ENCODE data around the gene LRRC39.
"Not testable (repeated sequence)": the region's sequence is repeated elsewhere in the genome, so short reads cannot be mapped to it uniquely, and the experiment has no call there.

LRRC39 gene

DNA sequence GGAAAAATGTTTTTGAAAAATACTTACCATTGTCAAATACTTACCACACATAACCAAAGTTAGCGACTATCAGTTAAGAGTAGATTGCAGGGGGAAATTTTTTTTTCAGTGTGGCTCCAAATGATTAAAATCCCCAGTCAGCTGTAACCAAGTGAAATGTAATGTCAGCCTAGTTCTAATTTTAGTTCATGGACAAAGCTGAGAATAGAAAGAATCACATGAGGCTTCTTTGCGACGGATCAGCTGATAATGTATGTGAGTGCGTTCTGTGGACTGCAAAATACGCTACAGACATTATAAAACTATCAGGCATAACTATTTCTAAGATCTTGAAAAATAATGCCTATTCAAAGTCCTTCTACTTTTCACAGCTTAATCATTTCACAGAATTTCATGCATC, at the start of gene LRRC39:
LRRC39 (minus strand) TSS at position 166 of the 400 bp plus-strand sequence. CDS start 9,740 bp downstream, outside the sequence.
- DNase-seq (ENCODE audit: low read depth, low spot score), result no peak

DNA sequence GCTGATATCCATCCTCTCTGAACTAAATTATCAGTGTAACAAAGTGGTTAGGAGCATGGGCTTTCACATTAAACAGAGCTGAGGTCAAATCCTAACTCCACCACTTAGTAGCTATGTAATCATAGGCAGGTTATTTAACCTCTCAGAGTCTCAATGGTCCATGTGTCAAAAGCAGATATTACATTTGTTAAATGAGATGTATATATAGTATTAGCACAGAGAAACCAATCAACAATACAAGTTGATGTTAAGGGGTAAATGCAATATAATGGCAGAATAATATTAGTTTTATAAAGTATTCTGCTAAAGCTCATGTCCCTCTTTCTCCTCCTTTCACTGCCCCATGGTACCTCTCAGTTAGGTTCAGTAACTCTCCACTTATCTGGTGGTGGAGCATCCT, 44.4 kb upstream of the LRRC39 start:
- no peak for DNase-seq (ENCODE audit: low read depth, low spot score)

DNA sequence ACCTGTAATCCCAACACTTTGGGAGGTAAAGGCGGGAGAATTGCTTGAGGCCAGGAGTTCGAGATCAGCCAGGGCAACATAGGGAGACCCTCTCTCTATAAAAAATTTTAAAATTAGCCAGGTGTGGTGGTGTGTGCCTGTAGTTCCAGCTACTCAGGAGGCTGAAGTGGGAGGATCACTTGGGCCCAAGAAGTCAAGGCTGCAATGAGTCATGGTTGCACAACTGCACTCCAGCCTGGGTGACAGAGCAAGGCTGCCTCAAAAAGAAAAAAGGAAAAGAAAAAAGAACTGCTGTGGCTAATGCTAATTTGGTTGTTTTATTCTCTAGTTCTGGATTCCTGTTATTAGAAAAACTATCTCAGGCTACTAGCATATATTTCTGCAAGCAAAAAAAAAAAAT, 41.8 kb upstream of the LRRC39 start:
- no peak for DNase-seq (ENCODE audit: low read depth, low spot score)

GRCh38 chr1:100219457-100219856, 41.4 kb upstream of the LRRC39 start:
- no peak for DNase-seq (ENCODE audit: low read depth, low spot score)

DNA sequence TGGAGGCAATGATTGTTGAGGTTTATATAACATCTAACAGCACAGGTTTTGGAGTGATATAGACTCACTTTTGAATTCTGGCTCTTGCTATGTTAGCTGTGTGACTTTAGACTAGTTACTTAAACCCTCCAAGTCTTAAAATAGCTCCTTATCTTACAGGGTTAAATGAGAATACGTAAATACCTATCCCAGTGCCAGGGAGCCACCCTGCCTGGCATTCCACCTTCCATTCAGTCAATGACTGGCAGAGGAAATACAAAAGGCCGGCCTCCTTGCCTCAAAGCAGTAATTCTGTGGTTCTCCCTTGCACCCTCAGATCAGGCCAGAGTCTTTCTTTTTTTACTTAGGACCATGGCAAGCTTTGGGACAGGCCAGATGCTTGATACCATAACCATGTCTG, 39.8 kb upstream of the LRRC39 start:
- no peak for DNase-seq (ENCODE audit: low read depth, low spot score)

DNA sequence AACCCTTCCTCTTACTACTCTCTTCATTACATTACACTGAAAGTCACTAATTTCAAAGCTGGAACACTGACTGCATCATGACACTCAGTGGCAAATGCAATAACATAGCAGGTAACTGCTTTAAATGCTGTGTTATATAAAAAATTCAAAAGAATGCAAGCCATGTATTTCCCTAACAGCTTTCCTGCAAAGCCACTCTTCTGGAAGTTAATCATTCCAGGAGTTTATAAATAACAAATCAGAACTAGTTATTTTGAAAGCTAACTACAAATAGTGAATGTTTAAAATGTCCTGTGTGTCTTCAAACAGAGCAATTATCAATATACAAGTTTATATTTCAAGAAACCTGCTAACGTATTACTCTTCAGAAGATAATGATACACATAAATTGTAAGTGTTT, 37.0 kb upstream of the LRRC39 start:
- no peak for DNase-seq (ENCODE audit: low read depth, low spot score)

DNA sequence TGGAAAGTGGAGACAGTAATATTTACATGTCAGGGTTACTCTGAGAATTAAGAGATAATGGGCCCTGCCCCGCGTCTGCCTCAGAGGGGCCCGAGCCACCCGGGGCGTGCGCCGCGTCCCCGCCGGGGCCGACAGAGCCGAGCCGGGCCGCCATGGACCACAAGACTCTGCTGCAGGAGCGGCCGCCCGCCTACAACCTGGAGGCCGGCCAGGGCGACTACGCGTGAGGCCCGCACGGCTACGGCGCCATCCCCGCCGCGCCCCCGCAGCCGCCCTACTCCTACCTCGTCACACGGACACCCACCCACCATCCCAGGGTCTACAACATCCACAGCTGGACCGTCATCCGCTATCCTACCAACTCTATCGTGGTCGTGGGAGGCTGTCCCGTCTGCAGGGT, 35.1 kb upstream of the LRRC39 start:
- no peak for DNase-seq (ENCODE audit: low read depth, low spot score)

DNA sequence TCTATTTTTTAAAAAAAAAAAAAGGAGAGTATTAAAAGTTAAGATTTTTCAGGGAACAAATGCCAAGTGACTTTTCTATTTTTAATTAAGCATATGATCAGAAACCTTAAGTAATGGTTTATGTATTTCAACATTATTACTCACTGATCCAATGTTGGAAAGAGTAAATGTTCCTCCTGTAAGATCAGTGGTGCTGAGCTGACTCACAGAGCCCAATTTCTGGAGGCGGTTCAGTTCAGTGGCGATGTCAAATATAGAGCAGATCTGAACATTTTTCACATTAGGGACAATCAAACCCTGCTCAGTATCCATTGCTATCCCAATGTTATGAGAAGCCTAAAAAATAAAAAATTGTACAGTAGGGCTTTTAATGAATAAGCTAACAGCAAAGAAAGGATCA, 28.2 kb upstream of the LRRC39 start:
- DNase-seq (ENCODE audit: low read depth, low spot score), result no peak

DNA sequence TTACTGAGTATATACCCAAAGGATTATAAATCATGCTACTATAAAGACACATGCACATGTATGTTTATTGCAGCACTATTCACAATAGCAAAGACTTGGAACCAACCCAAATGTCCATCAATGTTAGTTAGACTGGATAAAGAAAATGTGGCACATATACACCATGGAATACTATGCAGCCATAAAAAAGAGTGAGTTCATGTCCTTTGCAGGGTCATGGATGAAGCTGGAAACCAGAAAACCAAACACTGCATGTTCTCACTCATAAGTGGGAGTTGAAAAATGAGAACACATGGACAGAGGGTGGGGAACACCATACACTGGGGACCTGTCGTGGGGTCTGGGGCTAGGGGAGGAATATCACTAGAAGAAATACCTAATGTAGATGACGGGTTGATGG, 27.5 kb upstream of the LRRC39 start:
- not testable (repeated sequence) for DNase-seq (ENCODE audit: low read depth, low spot score)

DNA sequence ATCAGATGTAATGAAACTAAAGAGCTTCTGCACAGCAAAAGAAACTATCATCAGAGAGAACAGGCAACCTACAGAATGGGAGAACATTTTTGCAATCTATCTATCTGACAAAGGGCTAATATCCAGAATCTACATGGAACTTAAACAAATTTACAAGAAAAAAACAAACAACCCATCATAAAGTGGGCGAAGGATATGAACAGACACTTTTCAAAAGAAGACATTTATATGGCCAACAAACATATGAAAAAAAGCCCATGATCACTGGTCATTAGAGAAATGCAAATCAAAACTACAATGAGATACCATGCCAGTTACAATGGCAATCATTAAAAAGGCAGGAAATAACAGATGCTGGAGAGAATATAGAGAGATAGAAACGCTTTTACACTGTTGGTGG, 27.0 kb upstream of the LRRC39 start:
- DNase-seq (ENCODE audit: low read depth, low spot score), result not testable (repeated sequence)

DNA sequence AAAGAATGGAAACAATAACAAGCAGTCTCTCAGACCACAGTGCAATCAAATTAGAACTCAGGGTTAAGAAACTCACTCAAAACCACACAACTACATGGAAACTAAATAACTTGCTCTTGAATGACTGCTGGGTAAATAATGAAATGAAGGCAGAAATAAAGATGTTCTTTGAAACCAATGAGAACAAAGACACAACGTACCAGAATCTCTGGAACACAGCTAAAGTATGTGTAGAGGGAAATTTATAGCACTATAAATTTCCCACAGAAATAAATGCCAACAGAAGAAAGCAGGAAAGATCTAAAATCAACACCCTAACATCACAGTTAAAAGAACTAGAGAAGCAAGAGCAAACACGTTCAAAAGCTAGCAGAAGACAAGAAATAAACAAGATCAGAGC, 24.6 kb upstream of the LRRC39 start:
- not testable (repeated sequence) for DNase-seq (ENCODE audit: low read depth, low spot score)

DNA sequence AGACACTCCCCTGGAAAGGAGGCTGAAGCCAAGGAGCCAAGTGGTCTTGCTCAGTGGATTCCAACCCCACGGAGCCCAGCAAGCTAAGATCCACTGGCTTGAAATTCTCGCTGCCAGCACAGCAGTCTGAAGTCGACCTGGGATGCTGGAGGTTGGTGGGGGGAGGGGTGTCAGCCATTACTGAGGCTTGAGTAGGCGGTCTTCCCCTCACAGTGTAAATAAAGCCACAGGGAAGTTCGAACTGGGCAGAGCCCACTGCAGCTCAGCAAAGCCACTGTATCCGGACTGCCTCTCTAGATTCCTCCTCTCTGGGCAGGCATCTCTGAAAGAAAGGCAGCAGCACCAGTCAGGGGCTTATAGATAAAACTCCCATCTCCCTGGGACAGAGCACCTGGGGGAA, 22.0 kb upstream of the LRRC39 start:
- not testable (repeated sequence) for DNase-seq (ENCODE audit: low read depth, low spot score)

GRCh38 chr1:100198596-100198995, 20.5 kb upstream of the LRRC39 start:
- no peak for DNase-seq (ENCODE audit: low read depth, low spot score)

DNA sequence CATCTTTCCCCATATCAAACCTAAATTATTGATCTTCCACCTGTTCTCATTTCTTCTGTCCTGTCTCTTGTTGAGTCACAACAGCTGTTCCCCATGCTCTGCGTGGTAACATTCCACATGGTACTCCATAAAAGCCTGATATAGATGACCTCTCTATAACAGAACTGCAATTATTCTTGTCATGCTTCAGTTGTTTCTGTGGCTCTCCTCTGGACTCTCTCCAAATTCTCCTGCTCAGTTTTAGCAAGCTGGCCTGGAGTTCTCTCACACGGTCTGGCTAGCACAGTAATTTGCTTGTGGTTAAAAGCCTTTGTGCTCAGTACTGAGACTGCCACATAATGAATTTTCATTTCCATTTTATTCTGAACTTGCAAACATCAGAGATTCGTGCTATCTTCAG, 10.6 kb upstream of the LRRC39 start:
- no peak for DNase-seq (ENCODE audit: low read depth, low spot score)

DNA sequence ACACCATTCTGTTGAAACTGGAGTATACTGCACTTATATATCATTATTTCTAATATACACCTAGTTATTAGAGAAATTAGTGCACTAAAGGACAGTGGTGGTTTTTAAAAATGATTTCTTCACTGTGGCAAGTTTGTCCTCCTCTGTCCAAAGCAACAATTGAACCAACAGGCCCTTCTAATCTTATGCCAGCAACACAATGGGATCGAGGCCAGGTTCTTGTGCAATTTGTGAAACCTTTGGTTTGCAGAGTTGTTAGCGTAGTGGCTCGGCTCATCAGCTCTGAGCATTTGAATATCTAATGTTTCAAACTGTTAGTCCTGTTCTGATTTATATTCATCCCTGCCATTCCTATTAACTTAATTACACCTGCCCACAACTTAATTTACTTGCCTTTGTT, 9.9 kb upstream of the LRRC39 start:
- no peak for DNase-seq (ENCODE audit: low read depth, low spot score)

GRCh38 chr1:100184536-100184935, 6.5 kb upstream of the LRRC39 start:
- DNase-seq (ENCODE audit: low read depth, low spot score), result no peak

- DNase-seq (ENCODE audit: low read depth, low spot score), result no peak
These were observed 5.3 kb upstream of the LRRC39 start for GRCh38 chr1:100183370-100183769.

GRCh38 chr1:100177295-100178041, 588 bp downstream of the LRRC39 start:
- no peak for DNase-seq (ENCODE audit: low read depth, low spot score)

- no peak for DNase-seq (ENCODE audit: low read depth, low spot score)
These were observed 10.0 kb downstream of the LRRC39 start for GRCh38 chr1:100168051-100168450.

DNA sequence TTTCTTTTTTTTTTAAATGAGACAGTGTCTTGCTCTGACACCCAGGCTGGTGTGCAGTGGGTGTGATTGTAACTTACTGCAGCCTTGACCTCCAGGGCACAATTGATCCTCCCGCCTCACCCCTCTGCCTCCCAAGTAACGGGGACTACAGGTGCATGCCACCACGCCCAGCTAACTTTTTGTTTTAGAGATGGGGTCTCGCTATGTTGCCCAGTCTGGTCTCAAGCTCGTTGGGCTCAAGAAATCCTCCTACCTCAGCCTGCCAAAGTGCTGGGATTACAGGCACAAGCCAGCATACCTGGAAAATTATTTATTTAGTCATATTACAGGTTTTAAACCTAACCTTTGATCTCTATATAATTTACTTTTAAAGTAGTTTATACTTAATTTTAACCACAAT, 13.4 kb downstream of the LRRC39 start:
- no peak for DNase-seq (ENCODE audit: low read depth, low spot score)

GRCh38 chr1:100164216-100164615, 13.8 kb downstream of the LRRC39 start:
- DNase-seq (ENCODE audit: low read depth, low spot score), result no peak

DNA sequence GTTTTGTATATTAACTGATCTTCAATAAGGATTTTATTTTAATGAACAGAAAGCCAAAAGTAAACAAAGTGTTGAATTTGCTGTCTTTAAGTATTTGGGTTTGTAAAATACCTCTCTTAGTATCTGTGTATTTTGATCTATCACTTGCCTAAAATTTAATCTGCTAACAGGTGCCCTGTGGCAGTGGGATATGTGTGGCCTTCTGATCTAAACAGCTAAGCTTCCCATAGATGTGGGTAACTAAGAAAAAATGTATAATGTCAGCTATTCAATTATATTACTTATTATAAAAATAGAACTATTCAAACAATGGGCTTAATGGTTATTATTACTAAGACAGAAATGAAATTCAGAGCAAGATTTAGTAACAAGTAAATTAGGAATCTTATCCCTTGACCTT, 15.2 kb downstream of the LRRC39 start:
- DNase-seq (ENCODE audit: low read depth, low spot score), result no peak

DNA sequence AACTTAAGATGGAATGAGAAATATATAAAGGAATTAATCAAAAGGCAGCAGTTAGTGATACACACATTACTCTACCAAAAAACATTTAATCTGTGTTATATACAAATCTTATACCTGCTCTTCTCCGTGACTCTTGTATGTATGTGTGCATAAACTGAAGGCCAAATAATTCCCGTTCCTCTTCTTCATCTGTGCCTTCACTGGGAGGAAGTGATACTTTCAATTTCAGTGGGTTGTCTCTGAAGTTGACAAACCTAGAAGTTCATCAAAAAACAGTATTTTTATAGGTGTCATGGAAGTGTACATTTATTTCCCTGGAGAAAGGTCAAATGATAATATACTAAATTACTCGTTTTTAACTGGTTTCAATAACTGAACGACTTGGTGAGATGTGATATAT, 25.8 kb downstream of the LRRC39 start:
- no peak for DNase-seq (ENCODE audit: low read depth, low spot score)

DNA sequence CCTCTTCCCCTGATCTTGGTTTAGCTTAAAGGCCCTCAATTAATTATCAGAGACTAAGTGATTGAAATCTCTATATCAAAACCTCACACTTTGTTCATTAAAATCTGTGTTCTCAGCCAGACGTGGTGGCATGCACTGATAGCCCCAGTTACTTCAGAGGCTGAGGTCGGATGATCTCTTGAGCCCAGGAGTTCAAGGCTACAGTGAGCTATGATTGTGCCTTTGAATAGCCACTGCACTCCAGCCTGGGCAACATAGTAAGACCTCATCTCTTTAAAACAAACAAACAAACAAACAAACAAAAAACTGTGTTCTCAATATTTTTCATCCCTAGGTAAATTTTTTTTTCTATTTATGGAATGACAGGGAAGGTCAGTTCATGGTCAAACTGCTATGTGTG, 26.4 kb downstream of the LRRC39 start:
- DNase-seq (ENCODE audit: low read depth, low spot score), result no peak

Data from activated naive CD8-positive, alpha-beta T cell treated with anti-CD3 and anti-CD28 coated beads, Interleukin-2, amount 50 U/mL, for 16 hours (primary cell).